SU-DHL-6 (cell line): ENCODE data around the gene CPLANE2.

Experiments
- CTCF ChIP-seq: fragments of 200-600 bp; sonication (generic); IDR thresholded peaks from one replicate; pipeline ENCODE4 v1.5.1; 2017; ENCODE audit warnings: antibody characterized with exemption, mild to moderate bottlenecking, low read length, moderate library complexity; ENCODE audit not compliant: insufficient read depth, poor library complexity, severe bottlenecking
- EZH2phosphoT487 ChIP-seq: fragments of 200-600 bp; sonication (generic), shearing (Covaris generic); conservative IDR thresholded peaks from 2 replicates; pipeline ENCODE4 v1.6.1; 2018; ENCODE audit warnings: mild to moderate bottlenecking, antibody characterized with exemption, low read length, moderate library complexity, mixed read lengths

- TF ChIP-seq CTCF (no peak), EZH2phosphoT487 (no peak)
Observed at GRCh38 chr1:16241221-16241708, 4.3 kb upstream of the CPLANE2 start.
